Right ventricle myocardium superior (tissue), 1 donor: ENCODE measurements around the gene CD59. TPM values are rescaled to one million over a fixed set of nuclear protein-coding genes. Genes with fewer than 3 reads are reported as not detected.

ENCODE experiments used
- ATAC-seq: fragments of 200-7000 bp; cut with Tn5 transposase; one replicate; pipeline ENCODE4 v1.9.1; 2020; ENCODE audit warnings: mild to moderate bottlenecking; ENCODE audit not compliant: poor library complexity
- DNase-seq: peaks from one replicate; pipeline ENCODE4 v3.0.0-alpha.2; 2020
- intact Hi-C: fragments of 100-400 bp; cut with DNase I; formaldehyde crosslinking; loops from one replicate; pipeline ENCODE4 v1.11.2; 2022
- long read RNA-seq: library from polyadenylated mRNA; unstranded; transcript quantifications from one replicate; pipeline ENCODE4 v2.0.0, GENCODE V29; 2021
- total RNA-seq: library from RNA; stranded (reverse); fragmentation: NEBNext Ultra II Directional; extraction: Animal tissue kit (Norgen Biotek cat#: 25700); gene quantifications from one replicate; pipeline ENCODE4 v1.2.1, GENCODE V29; 2021
- donor health status: DM: no; HTN: yes; CAD: no; lungs with severe emphysema.

CD59 gene, protein sequence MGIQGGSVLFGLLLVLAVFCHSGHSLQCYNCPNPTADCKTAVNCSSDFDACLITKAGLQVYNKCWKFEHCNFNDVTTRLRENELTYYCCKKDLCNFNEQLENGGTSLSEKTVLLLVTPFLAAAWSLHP
- 713 TPM for total RNA-seq
- long read RNA-seq, full-length matches to known transcripts: 254 of 328 reads
- long read RNA-seq, partial matches to known transcripts: 22 of 328 reads
- long read RNA-seq, other reads (novel, unspliced or antisense): 52 of 328 reads

GRCh38 chr11:33736148-33736812, at the start of gene CD59:
CD59 (minus strand) TSS chr11:33736423; CDS start chr11:33722445, 13,978 bp downstream.
- ATAC-seq (peak; percentile 96), DNase-seq (peak; percentile 98)
- intact Hi-C loops: loop anchor here (5.0 kb wide), 1 partner anchor 44 kb away; no protein-coding TSS in a partner anchor

- ATAC-seq (no peak), DNase-seq (no peak)
- intact Hi-C loops: no loop called here
Measured at GRCh38 chr11:33785609-33786008, 49.4 kb upstream of the CD59 start.

DNA sequence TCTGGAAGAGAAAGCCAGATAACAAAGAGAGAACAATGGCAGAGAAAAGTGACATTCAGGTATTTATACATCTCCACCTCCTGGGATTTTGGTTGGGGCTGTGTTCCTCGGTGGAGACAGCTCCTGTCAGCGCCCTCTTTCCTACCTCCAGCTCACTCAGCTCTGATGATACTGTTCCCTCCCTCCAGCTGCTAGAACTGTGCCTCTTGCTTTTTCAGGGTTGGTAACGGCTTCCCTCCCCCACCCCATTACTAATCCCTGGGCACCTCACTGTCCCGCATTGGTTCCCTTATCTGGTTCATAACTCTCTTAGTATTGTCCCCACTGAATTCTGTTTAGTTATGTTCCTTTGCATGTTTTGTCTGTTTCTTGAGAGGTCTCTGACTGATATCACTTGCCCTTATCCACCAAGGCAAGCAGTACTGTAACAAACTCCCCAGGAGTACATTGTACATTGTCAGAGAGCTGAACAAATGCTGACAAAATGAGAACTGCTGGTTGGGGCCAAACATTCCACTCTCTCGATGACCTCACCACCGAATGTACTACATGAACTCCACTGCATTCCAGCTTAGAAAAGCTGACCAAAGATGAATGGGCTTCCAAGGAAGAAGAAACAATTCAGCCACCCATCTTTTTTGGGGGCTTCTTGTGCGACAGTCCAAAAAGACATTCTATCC, 43.8 kb upstream of the CD59 start:
- intact Hi-C loops: no loop called here
- DNase-seq: no peak

DNA sequence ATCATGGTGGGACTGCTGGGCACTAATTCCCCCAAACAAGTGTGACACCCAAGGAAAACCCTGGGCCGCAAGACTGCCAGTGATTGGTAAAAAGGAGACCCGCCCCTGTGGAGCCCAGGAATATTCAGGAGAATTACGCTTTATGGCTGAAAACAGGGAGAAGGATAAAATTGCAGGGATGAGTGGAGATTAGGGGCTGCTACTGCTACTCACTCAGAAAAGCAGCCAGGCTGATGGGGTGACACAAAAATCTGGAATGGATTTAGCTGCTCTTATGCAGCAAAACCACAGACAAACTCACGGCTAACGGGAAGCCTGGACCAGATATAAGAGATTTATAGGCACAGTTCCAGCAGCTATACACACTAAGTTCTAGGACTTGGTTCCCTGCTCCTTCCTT, 42.5 kb upstream of the CD59 start:
- DNase-seq (no peak), ATAC-seq (no peak)
- intact Hi-C loops: no loop called here

More for the DNA sequence above, 43.8 kb upstream of the CD59 start:
- ATAC-seq: peak; percentile 78

GRCh38 chr11:33777906-33778305, 41.7 kb upstream of the CD59 start:
- no peak for DNase-seq
- ATAC-seq: no peak
- intact Hi-C loops: no loop called here

DNA sequence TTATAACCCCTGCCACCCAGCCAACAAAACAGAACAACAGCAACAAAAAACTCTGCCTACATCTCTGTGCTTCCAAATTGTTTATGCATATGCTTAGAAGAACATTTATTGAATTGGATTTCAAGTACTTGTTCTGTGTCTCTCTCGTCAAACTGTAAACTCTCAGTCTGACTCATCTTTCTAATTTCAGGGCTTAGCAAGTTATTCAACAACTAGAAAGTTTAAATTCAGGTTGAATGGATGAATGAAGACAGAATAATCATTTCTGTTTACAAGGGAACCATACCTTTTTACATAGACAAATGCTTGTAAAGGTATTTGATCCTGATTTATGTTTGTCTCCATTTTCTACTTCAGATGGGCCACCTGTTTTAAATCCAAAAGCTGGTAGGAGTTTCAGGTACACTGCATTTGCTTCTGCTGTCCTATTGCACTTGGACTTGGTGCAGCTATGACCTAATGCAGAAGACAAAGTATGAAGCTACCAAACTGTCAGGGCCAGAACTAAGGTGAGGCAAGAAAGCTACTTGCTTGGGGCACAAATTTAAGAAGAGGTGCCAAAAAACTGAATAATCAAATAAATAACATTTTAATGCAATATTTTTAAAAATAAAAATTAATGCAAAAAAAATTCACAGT, 39.7 kb upstream of the CD59 start:
- ATAC-seq (no peak), DNase-seq (no peak)
- intact Hi-C loops: no loop called here

GRCh38 chr11:33775467-33775807, 39.2 kb upstream of the CD59 start:
- DNase-seq: no peak
- no peak for ATAC-seq
- intact Hi-C loops: no loop called here

DNA sequence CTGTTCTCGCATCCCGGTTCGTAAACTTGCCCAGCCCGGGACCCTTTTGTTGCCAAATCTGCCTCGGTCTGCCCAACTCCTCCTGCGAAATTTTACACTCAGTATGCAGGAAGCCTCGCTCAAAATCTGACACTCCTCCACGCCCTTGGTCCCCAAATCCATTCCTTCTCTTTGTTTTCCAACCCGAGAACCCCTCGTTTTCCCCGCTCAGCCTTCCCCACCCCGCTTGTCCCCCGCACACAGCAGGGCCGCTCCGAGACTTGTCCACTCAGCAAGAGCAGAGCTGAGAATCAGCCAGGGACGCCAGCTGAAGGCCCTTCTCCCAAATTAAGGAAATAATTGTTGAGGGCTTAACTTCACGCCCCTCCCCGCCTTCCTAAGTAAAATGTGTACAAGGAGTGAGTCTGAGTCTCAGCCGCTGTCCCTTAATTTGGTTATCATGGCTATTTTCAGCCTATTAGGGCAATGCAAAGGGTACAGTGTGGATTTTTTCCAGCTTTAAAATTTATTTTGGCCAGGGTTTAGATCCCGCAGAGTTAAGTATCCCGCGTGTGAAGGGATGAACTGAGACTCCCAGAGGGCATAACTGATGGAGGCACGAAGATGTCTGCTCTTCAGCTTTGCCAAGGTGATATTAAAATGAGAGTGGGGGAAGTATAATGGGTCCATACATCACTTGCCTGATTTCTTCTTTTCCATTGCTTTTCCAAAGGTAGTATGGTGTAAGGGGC, 38.7 kb upstream of the CD59 start:
- DNase-seq (peak; percentile 56), ATAC-seq (peak; percentile 39)
- intact Hi-C loops: no loop called here

DNA sequence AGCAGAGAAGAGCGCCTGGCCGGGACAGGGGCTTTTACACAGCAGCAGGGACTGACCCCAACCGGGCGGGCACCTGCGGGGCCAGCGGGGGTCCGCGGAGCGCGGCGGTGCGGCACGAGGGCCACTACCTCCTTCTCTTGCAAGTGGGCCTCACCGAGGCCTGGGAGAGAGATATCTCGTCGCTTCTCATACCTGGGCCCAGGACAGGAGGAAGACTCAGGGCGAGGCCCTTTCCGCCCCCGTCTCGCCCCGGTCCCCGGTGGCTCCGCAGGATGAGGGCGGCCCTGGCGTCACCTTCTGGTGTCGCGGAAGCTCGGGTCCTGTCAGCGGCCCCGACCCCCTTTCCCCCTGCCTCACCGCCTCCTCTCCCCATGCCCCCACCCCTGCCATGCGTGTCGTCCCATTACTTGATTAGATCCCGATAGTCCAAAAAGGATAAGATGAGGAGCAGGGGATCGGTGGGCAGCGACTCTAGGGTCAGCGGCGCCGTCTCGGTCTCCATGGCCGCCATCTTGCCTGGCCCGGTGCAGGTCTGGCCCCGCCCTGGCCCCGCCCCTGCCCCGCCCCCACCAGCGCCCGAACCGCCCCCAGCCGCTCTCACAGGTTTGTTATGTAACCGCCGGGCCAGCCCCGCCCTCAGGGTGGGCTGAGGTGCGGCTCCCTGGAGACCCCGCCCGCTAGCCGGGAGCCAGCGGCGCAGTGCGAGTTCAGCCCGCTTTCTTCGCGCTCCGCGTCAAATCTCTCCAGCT, 37.9 kb upstream of the CD59 start, which contains the start of gene FBXO3:
FBXO3 (minus strand) TSS at position 534 of the 749 bp plus-strand sequence; CDS start at position 511, 23 bp downstream.
- DNase-seq (peak; percentile 94), ATAC-seq (peak; percentile 95)
- intact Hi-C loops: no loop called here

DNA sequence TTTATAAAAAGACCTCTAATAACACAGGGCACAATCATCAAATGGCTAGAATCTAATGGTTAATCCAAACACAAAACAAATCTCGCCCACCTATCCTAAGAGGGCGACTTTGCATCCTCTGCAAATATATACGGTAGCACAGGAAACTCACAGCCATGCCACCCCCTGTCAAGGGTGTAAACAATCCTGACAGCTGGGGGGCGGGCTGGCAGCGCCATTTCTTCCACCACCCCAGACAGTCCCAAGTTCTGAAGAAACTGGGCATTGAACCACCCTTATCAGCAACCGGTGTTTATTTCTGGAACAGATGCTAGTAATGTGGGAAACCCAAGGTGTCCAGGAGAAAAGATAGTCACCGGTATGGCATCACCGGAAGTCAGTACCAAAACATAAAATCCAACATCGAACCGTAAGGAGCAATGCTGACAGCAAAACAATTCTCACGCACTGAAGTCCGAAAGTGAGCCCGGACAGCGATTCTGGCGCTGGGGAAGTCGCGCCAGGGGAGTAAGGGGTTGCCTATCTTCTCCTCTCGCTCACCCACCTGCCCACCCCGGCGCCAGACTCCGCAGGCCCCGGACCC, 37.3 kb upstream of the CD59 start:
- ATAC-seq (peak; percentile 25), DNase-seq (no peak)
- intact Hi-C loops: no loop called here

GRCh38 chr11:33772870-33773269, 36.6 kb upstream of the CD59 start:
- DNase-seq (no peak), ATAC-seq (no peak)
- intact Hi-C loops: no loop called here

GRCh38 chr11:33772300-33772699, 36.1 kb upstream of the CD59 start:
- ATAC-seq: no peak
- DNase-seq: no peak
- intact Hi-C loops: no loop called here

- intact Hi-C loops: no loop called here
- ATAC-seq: no peak
Measured at GRCh38 chr11:33770236-33770635, 34.0 kb upstream of the CD59 start.

GRCh38 chr11:33769542-33769941, 33.3 kb upstream of the CD59 start:
- intact Hi-C loops: no loop called here
- ATAC-seq: no peak
- no peak for DNase-seq

More at GRCh38 chr11:33770236-33770635, 34.0 kb upstream of the CD59 start:
- no peak for DNase-seq

GRCh38 chr11:33767624-33768023, 31.4 kb upstream of the CD59 start:
- no peak for DNase-seq
- no peak for ATAC-seq
- intact Hi-C loops: no loop called here

DNA sequence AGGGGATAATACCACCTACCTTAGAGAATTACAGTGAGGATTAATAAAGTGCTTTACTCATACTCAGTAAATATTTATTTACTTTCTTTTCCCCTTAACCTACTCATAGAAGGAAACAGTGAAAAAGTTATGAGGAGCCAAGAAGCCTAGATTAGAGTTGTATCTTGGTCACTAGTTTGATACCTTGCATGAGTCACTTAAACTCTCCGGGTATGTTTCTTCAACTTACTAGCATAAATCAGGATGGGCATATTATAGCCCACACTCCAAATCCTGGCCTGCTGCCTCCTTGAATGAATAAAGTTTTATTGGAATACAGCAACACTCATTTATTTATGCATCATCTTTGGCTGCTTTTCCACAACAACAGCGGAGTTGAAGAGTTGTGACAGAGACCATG, 29.9 kb upstream of the CD59 start:
- intact Hi-C loops: no loop called here
- ATAC-seq (no peak), DNase-seq (no peak)

GRCh38 chr11:33761471-33761870, 25.2 kb upstream of the CD59 start:
- no peak for DNase-seq
- intact Hi-C loops: no loop called here

More at GRCh38 chr11:33761471-33761870, 25.2 kb upstream of the CD59 start:
- no peak for ATAC-seq
